H9 (cell line): ENCODE results near the gene GSG1L. TPM values are rescaled to one million over a fixed set of nuclear protein-coding genes. Genes with fewer than 3 reads are reported as not detected.

Experiments used
- DNase-seq: peaks from one replicate; pipeline ENCODE4 v3.0.0-alpha.2; 2017
- H2AFZ ChIP-seq: one replicate; pipeline ENCODE4 v1.6.1; 2013; ENCODE audit warnings: mild to moderate bottlenecking, low read length, control low read depth, moderate library complexity
- H2AK5ac ChIP-seq: 2 replicates; pipeline ENCODE4 v1.6.1; 2013; ENCODE audit warnings: low read length, control low read depth, mixed read lengths; ENCODE audit not compliant: insufficient read length
- H2BK120ac ChIP-seq: one replicate; pipeline ENCODE4 v1.6.1; 2013; ENCODE audit warnings: low read depth, mild to moderate bottlenecking, low read length, control low read depth, inconsistent platforms; ENCODE audit not compliant: poor library complexity, severe bottlenecking
- H2BK12ac ChIP-seq: 2 replicates; pipeline ENCODE4 v1.6.1; 2013; ENCODE audit warnings: low read length, control low read depth, mixed read lengths, low read depth; ENCODE audit not compliant: insufficient read length
- H2BK15ac ChIP-seq: 2 replicates; pipeline ENCODE4 v1.6.1; 2013; ENCODE audit warnings: low read depth, low read length, control low read depth
- H2BK20ac ChIP-seq: one replicate; pipeline ENCODE4 v1.6.1; 2013; ENCODE audit warnings: low read depth, mild to moderate bottlenecking, low read length, control low read depth, inconsistent platforms; ENCODE audit not compliant: poor library complexity, severe bottlenecking
- H2BK5ac ChIP-seq: 2 replicates; pipeline ENCODE4 v1.6.1; 2013; ENCODE audit warnings: low read length, control low read depth, mixed read lengths; ENCODE audit not compliant: insufficient read length
- H3K14ac ChIP-seq: 2 replicates; pipeline ENCODE4 v1.6.1; 2013; ENCODE audit warnings: low read length, control low read depth; ENCODE audit not compliant: insufficient read depth
- H3K18ac ChIP-seq: 2 replicates; pipeline ENCODE4 v1.6.1; 2013; ENCODE audit warnings: low read depth, mild to moderate bottlenecking, mixed read lengths, low read length, control low read depth; ENCODE audit not compliant: insufficient read length
- H3K23ac ChIP-seq: 2 replicates; pipeline ENCODE4 v1.6.1; 2013; ENCODE audit warnings: low read length, control low read depth, mixed read lengths, low read depth; ENCODE audit not compliant: insufficient read length
- H3K23me2 ChIP-seq: 2 replicates; pipeline ENCODE4 v1.6.1; 2013; ENCODE audit warnings: low read depth, mild to moderate bottlenecking, mixed read lengths, low read length, control low read depth; ENCODE audit not compliant: insufficient read length, poor library complexity, severe bottlenecking
- H3K27ac ChIP-seq: 2 replicates; pipeline ENCODE4 v1.5.1; 2013; ENCODE audit warnings: low read length, control low read depth, mixed read lengths, low read depth; ENCODE audit not compliant: insufficient read length
- H3K27me3 ChIP-seq: 2 replicates; pipeline ENCODE4 v1.6.1; 2013; ENCODE audit warnings: low read length, control low read depth, inconsistent platforms; ENCODE audit not compliant: insufficient read depth
- H3K4ac ChIP-seq: 2 replicates; pipeline ENCODE4 v1.6.1; 2013; ENCODE audit warnings: low read depth, mild to moderate bottlenecking, control low read depth, inconsistent platforms, low read length, moderate library complexity
- H3K4me1 ChIP-seq: 2 replicates; pipeline ENCODE4 v1.6.1; 2013; ENCODE audit warnings: low read length, control low read depth, inconsistent platforms; ENCODE audit not compliant: insufficient read depth
- H3K4me2 ChIP-seq: 2 replicates; pipeline ENCODE4 v1.6.1; 2013; ENCODE audit warnings: low read length, control low read depth, mixed read lengths; ENCODE audit not compliant: insufficient read length, insufficient read depth
- H3K56ac ChIP-seq: 2 replicates; pipeline ENCODE4 v1.6.1; 2013; ENCODE audit warnings: low read depth, mild to moderate bottlenecking, mixed read lengths, low read length, control low read depth; ENCODE audit not compliant: insufficient read length
- H3K79me1 ChIP-seq: 2 replicates; pipeline ENCODE4 v1.6.1; 2013; ENCODE audit warnings: low read depth, mild to moderate bottlenecking, moderate library complexity, low read length, control low read depth, inconsistent platforms; ENCODE audit not compliant: insufficient read depth, poor library complexity, severe bottlenecking
- H3K79me2 ChIP-seq: 2 replicates; pipeline ENCODE4 v1.6.1; 2013; ENCODE audit warnings: low read length, control low read depth, inconsistent platforms; ENCODE audit not compliant: insufficient read depth
- H3K9ac ChIP-seq: 2 replicates; pipeline ENCODE4 v1.6.1; 2013; ENCODE audit warnings: low read length, control low read depth, mixed read lengths; ENCODE audit not compliant: insufficient read length; ENCODE audit errors: extremely low read depth
- H3K9me3 ChIP-seq: one replicate; pipeline ENCODE4 v1.6.1; 2013; ENCODE audit warnings: low read depth, low read length, inconsistent platforms; ENCODE audit not compliant: control insufficient read depth
- H3T11ph ChIP-seq: one replicate; pipeline ENCODE4 v1.6.1; 2013; ENCODE audit warnings: mild to moderate bottlenecking, low read length, control low read depth, inconsistent platforms
- H4K20me1 ChIP-seq: one replicate; pipeline ENCODE4 v1.6.1; 2013; ENCODE audit not compliant: control insufficient read depth, insufficient read length, insufficient read depth
- H4K5ac ChIP-seq: 2 replicates; pipeline ENCODE4 v1.6.1; 2013; ENCODE audit warnings: low read depth, mild to moderate bottlenecking, mixed read lengths, low read length, control low read depth; ENCODE audit not compliant: insufficient read length
- H4K8ac ChIP-seq: replicated peaks from 2 replicates; pipeline ENCODE4 v1.6.1; 2013; ENCODE audit warnings: low read length, control low read depth, mixed read lengths, low read depth; ENCODE audit not compliant: insufficient read length
- H4K91ac ChIP-seq: 2 replicates; pipeline ENCODE4 v1.6.1; 2013; ENCODE audit warnings: low read depth, mild to moderate bottlenecking, moderate library complexity, mixed read lengths, low read length, control low read depth; ENCODE audit not compliant: insufficient read length
- H3K27ac Mint-ChIP-seq, 3 experiments: 2 replicates in 2 of 3; 3 replicates in 1 of 3; pipeline ENCODE4 v1.8.0; 2020 to 2021; ENCODE audit warnings: mixed read lengths in 3 of 3, mild to moderate bottlenecking in 1 of 3, moderate library complexity in 1 of 3
- H3K27me3 Mint-ChIP-seq: 2 replicates; pipeline ENCODE4 v1.8.0; 2021; ENCODE audit warnings: low read depth, mild to moderate bottlenecking, moderate library complexity, mixed read lengths
- H3K36me3 Mint-ChIP-seq, 3 experiments: 2 replicates in 2 of 3; 3 replicates in 1 of 3; pipeline ENCODE4 v1.8.0; 2020 to 2021; ENCODE audit warnings: low read depth in 3 of 3, mixed read lengths in 3 of 3; ENCODE audit not compliant: insufficient read depth in 1 of 3
- H3K4me1 Mint-ChIP-seq, 2 experiments: 2 replicates each; pipeline ENCODE4 v1.8.0; 2020; ENCODE audit warnings: mixed read lengths in 2 of 2
- H3K4me3 Mint-ChIP-seq, 2 experiments: 2 replicates in 1 of 2; 3 replicates in 1 of 2; pipeline ENCODE4 v1.8.0; 2020 to 2021; ENCODE audit warnings: mild to moderate bottlenecking in 2 of 2, mixed read lengths in 2 of 2, moderate library complexity in 1 of 2
- H3K9me3 Mint-ChIP-seq, 2 experiments: 2 replicates in 1 of 2; 3 replicates in 1 of 2; pipeline ENCODE4 v1.8.0; 2020; ENCODE audit warnings: mild to moderate bottlenecking in 2 of 2, mixed read lengths in 2 of 2, moderate library complexity in 1 of 2
- CTCF ChIP-seq: fragments of 200-600 bp; sonication (generic); conservative IDR thresholded peaks from 3 replicates; pipeline ENCODE4 v1.8.0; 2021; ENCODE audit warnings: antibody characterized with exemption, mild to moderate bottlenecking
- WGBS: extraction: QIAGEN DNeasy Blood & Tissue Kit; methylation state at CpG from one replicate; pipeline ENCODE4 v1.1.7; 2013; ENCODE audit warnings: missing lambda C conversion rate, low lambda C conversion rate, mixed read lengths; ENCODE audit not compliant: insufficient read length; ENCODE audit errors: extremely low coverage; 5-methylcytosine and 5-hydroxymethylcytosine counted together
- total RNA-seq: library from RNA; stranded (reverse); gene quantifications from 2 replicates; pipeline ENCODE4 v1.2.1, GENCODE V29; 2021

GSG1L gene
- total RNA-seq, 1 experiment from 2014 or later = 0.35 TPM

- H3K27ac Mint-ChIP-seq = no peak overlapping the region
- H3K9ac ChIP-seq = no peak overlapping the region
Observed at GRCh38 chr16:27787665-27788064, 275.8 kb downstream of the GSG1L start.

More at GRCh38 chr16:27787665-27788064, 275.8 kb downstream of the GSG1L start:
- no peak overlapping the region for H3K4ac ChIP-seq
- no peaks in the 10 kb centered on the region for H3K79me2 ChIP-seq
- peaks cover 3% of the 10 kb centered on the region; the same call in 1 of the 2 replicates for H3K27me3 Mint-ChIP-seq
- H3K4me1 Mint-ChIP-seq = no peaks in the 10 kb centered on the region
- H2BK12ac ChIP-seq = no peak overlapping the region
- H2BK20ac ChIP-seq = no peak overlapping the region
- H4K91ac ChIP-seq = no peak overlapping the region
- H2BK120ac ChIP-seq = no peak overlapping the region
- no peak overlapping the region for H3K56ac ChIP-seq
- H3K27me3 ChIP-seq = no peaks in the 10 kb centered on the region; the same call in 1 of the 2 replicates
- no peaks in the 10 kb centered on the region for H3K79me1 ChIP-seq
- no peaks in the 10 kb centered on the region for H3K23me2 ChIP-seq
- no peaks in the 10 kb centered on the region for H4K20me1 ChIP-seq
- no peak overlapping the region for H4K5ac ChIP-seq
- TF ChIP-seq CTCF = no peak
- no peak overlapping the region for H4K8ac ChIP-seq
- H3K27ac ChIP-seq = no peak overlapping the region
- H3K9me3 ChIP-seq = no peaks in the 10 kb centered on the region
- H2AK5ac ChIP-seq = no peak overlapping the region
- no peak overlapping the region for H2BK15ac ChIP-seq
- H3K14ac ChIP-seq = no peak overlapping the region
- no peak overlapping the region for H3K4me2 ChIP-seq
- no peak overlapping the region for H3K18ac ChIP-seq
- H3T11ph ChIP-seq = no peak overlapping the region
- H3K4me3 Mint-ChIP-seq = no peak overlapping the region
- H3K23ac ChIP-seq = no peak overlapping the region
- no peak for DNase-seq
- H2AFZ ChIP-seq = no peak overlapping the region
- WGBS = no CpG with 5 or more reads among the region's 6 CpGs
- H3K36me3 Mint-ChIP-seq = no peaks in the 10 kb centered on the region
- H3K4me1 ChIP-seq = no peaks in the 10 kb centered on the region
- no peak overlapping the region for H2BK5ac ChIP-seq
- no peaks in the 10 kb centered on the region for H3K9me3 Mint-ChIP-seq
